Stimulated activated CD8-positive, alpha-beta memory T cell treated with anti-CD3 and anti-CD28 coated beads, Interleukin-12 subunit alpha, Interleukin-12 subunit beta, amount 100 ng/mL, for 4 hours (primary cell): ENCODE measurements around the gene CDH4.

ENCODE experiments used
- DNase-seq: peaks from one replicate; pipeline ENCODE4 v3.0.0-alpha.2; 2020; ENCODE audit warnings: low read depth

CDH4 gene

DNA sequence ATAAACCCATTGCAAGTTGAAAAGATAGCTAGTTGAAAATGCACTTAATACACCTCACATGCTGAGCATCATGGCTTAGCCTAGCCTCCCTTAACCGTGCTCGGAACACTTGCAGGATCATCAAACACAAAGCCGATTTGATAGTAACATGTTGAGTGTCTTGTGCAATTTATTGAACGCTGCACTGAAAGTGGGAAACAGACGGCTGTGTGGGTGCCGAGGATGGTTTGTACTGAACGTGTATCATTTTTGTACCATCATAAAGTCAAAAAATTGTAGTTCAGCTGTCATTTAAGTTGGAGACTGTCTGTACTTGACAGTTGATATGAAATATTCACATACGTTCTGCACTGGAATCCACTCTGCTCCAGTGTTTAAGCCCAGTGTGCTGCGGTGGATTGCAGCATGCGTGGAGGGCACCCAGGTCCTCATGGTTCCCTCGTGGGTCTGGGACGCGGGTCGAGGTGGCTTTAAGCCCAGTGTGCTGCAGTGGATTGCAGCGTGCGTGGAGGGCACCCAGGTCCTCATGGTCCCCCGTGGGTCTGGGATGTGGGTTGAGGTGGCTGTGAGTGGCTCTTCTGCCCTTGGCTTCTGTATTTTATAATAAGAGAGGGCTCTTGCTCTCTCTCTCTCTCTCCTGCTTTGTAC is 77.0 kb downstream of the CDH4 start:
- no peak for DNase-seq

DNA sequence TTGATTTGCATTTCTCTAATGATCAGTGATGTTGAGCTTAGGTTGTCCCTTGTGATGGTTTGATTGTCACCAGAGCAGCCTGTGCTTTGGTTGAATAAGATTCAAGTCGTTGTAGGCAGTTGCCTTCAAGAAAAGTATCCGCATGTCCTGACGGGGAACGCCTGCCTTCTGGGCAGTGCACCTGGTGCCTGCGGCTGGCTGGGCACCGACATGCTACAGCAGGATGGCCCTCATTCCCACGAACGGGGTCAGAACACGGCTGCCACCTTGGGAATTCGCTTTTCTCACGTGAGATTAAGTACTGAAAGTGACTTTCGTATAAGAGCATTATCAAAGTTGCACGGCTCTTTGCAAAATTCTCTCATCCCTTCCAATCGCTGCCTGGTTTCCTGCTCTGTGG is 78.4 kb downstream of the CDH4 start:
- DNase-seq: no peak

DNA sequence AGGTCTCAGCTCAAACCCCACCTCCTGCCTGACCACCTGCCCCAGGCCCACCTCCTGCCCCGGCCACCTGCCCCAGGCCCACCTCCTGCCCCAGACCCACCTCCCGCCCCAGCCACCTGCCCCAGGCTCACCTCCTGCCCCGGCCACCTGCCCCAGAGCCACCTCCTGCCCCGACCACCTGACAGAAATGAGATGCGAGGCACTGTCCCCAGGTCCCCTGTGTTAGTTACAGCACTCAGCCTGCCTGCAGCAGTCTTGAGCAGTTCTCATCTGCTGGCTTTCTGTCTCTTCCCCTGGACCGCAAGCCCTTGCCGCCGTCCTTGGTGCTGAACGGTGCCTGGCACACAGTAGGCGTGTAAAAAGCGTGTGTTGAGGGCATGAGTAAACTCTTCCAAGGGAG is 79.5 kb downstream of the CDH4 start:
- DNase-seq: no peak

DNA sequence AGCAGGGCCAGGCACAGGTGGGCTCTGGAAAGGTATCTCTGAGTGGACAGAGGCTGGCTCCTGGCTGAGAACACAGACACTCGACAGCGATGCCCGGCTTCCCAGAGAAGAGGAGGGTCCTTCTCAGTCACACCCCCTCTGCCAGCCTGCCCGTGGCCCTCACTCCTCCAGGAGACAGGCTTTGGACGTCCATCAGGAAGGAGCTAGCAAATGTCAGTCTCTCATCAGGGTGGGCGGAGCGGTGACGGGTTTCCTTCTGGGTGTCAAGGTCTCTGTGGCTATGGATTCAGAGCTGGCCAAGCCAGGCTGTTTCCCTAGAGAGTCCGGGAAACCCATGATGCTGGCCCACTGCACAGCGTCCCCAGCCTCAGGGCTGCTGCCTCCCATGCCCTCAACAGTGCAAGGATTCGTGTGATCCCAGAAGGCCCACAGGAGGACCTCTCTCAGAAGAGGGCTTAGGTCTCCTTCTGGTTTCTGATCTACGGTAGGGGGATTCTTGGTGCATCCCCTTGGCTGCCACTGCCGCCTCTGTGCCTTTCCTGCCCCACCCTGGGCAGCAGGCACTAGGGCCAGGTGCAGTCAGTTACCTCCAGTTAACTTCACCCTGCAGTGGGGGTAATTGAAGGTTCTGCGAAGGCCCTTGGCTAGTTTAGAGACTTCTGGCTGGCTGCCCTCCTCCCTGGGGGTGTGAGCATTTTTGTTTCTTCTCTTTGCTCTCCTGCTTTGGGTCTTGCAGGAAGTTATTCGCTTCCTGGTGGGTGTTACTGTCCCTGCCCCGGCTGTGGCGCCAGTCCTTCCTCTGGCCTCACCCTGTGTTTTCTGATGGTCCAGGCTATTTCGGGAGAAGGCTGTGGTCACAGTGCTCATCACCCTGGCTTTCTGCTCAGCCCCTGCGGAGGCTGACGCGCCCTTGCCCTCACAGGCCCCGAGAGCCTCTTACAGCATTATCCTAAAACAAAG is 80.2 kb downstream of the CDH4 start:
- DNase-seq: no peak

DNA sequence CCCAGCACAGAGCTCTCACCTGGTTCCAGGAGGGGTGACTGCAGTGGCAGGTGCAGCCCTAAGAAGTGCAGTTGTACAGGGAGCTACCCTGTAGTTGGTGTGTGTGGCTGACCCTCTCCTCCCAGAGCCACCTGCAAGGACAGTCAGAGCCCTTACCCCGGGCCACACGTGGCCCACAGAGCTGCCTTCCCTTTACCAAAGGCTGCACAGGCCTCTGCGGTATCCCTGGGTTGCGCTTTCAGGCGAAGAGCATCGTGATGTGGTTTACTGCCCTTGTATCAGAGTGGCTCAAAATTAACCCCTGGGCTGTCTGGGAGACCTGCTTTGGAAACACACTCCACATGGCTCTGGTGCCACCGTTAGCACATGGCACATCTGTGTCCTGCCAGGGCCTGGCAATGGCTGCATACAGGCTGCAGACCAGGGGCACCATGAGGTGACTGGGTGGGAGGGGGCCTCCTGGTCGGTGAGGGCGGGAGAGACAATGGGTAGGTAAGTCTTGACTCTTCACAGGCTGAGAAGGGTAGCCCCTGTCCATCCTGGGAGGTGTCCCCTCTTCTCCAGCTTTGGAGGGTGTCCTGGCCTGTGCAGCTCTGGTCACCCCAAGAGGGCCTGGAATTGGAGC is 81.5 kb downstream of the CDH4 start:
- DNase-seq: no peak

DNA sequence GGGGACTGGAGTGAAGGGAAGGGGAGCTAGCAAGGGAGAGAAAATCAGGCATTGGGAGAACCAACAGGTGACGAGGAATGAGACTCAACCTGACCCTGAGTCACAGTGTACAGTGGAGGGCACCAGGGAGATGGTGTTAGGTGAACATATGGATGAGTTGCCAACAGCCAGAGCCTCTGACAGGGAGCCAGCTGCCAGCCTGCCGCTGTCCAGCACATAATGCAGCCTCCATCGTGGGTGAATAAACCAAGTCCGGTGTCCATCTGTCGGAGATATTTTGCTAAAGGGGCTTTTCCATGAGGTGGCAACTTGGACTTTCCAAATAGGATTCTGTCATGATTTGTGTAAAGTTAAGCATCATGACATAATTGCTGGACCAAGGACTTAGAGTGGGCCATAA is 88.1 kb downstream of the CDH4 start:
- DNase-seq: no peak

DNA sequence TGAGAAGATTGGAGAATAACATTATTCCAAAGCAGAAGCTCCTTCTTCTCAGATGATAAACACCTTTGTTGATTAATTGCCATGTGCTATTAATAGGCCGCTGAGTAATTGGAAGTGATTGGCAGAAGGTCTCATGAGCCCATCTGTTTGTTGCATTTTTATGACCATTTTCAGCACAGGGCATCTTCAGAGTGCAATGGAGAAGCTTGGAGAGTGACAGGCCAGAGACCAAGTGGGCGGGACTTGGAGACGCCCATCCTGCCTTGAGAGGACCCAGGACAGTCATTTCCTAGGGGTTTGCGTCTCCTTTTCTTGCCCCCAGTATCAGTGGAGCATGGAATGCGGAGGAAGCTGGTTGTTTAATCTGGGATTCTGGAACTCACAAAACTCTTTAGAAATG is 89.5 kb downstream of the CDH4 start:
- DNase-seq: no peak

DNA sequence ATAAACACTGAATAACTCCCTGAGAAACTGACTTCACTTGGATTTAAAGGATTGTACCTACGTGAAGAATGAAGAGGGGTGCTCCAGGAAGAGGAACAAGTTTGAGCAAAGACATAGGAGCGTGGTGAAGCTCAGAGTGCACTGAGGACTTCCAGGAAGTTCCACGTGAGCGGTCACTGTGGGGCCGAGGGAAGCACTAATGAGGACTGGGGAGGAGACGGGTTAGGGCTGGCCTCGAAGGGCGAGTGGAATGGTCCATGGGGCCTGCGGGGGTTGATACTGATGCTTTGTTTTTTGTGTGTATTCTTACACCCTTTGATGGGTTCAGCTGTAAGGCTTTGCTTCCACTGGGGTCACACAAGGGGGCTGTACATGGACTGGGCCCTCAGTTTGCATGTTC is 91.9 kb downstream of the CDH4 start:
- no peak for DNase-seq

DNA sequence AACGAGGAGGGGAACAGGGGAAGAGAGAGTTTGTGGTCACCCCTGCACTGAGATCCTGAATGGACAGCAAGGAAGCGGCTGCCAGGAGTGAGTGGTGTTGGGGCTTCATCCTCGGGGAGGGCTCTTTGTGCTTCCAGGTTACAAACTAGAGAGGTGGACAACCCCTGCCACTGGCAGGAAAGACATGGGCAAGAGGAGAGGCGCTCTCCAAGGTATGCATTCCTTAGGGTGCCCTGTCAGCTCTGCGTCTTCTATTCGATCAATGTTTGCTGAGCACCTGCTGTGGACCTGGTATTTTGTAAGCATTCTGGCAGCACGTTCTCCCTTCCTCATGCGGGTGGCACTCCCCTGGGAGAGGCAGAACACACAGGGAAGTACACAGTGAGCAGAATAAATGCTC is 93.6 kb downstream of the CDH4 start:
- no peak for DNase-seq

DNA sequence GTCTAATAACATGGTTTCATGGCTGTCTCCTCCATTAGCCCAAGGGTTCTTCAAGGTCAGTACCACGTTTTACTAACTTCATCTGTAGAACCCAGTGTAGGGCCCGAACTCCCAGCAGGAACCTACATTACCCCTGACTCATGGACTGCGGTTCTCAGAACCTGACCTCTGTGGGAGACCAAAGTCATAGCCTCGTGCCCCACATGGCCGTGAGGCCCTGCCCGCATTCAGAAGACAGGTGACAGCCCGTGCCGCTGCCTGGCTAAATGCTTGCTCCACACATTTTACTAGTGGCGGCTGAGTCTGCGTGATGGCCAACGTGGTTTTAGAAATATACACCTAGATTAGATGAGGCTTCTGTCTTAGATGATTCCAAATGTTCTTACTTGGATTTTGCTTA is 94.9 kb downstream of the CDH4 start:
- DNase-seq: no peak

DNA sequence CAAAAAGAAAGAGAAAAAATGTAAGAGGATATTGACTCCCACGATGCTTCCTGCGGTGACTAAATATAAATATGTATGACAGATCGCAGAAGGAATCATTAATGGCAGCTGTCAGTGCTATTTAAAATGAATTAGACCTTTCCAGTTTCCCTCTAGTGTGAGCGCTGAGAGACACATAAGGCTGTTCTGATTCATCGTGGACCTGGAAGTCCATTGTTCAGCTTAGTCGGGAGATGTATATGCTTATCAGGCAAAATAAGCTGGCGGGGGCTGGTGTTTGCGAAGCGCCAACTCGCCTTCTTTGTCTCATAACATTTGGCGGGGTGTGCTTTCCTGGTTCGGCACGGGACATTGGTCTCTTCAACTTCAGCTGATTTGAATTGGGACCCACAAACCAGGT is 95.4 kb downstream of the CDH4 start:
- DNase-seq: no peak

DNA sequence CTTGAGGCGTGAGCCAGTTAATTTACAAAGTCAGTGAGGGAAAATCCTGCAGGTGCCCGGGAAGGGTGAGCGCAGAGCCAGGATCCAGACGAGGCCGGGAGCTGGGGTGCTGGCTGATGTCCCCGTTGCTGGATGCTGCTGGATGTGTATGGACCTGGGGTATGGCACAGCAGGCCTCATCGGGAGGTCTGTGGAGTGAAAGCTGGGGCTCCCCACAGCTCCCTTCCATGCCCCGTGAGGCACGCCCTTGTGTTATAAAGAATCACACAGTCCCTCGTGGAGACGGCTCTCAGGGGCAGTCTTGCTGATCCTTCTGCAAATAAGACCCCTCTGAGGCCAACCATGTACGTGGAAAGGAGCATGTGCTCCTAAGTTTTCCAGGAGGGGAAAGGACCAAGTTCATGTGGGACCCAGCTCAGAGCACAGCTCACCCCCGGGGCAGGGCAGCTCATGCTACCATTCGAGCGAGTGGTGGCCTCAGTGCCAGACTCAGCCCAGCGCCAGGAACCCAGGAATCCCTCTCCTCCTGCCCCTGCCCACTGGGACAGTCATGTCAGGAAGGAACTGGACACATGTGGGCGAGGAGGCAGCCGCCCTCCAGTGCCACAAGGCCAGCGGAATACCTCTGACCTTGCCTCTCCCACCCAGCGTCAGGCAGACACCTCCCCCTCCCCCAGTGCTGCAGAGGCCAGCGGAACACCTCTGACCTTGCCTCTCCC is 97.5 kb downstream of the CDH4 start:
- DNase-seq: no peak

DNA sequence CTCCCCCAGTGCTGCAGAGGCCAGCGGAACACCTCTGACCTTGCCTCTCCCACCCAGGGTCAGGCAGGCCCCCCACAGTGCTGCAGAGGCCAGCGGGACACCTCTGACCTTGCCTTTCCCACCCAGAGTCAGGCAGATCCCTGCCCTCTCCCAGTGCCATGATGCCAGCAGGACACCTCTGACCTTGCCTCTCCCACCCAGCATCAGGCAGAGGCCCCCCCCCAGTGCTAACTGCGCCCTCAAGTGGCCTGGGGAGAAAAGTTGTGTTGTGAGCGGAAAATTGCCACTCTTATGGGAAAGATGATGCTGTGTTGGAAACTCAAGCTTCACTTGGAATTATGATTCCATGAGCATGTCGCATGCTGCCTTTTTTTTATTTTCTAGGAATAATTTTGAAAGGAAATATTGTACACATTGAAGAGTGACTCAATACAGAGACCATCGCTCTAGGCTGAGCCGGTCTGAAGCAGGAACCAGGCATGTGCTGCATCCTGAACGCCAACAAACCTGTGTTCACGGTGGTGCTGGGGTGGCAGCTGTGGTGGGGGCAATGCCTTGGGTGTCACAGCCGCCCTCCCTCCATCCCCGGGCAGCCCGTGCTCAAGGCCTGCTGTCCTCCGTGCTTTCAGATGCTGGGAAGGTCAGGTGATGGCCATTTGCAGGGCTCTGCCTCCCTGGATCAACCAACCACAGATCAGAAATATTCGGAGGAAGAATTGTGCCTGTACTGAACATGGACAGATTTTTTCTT is 98.6 kb downstream of the CDH4 start:
- no peak for DNase-seq

DNA sequence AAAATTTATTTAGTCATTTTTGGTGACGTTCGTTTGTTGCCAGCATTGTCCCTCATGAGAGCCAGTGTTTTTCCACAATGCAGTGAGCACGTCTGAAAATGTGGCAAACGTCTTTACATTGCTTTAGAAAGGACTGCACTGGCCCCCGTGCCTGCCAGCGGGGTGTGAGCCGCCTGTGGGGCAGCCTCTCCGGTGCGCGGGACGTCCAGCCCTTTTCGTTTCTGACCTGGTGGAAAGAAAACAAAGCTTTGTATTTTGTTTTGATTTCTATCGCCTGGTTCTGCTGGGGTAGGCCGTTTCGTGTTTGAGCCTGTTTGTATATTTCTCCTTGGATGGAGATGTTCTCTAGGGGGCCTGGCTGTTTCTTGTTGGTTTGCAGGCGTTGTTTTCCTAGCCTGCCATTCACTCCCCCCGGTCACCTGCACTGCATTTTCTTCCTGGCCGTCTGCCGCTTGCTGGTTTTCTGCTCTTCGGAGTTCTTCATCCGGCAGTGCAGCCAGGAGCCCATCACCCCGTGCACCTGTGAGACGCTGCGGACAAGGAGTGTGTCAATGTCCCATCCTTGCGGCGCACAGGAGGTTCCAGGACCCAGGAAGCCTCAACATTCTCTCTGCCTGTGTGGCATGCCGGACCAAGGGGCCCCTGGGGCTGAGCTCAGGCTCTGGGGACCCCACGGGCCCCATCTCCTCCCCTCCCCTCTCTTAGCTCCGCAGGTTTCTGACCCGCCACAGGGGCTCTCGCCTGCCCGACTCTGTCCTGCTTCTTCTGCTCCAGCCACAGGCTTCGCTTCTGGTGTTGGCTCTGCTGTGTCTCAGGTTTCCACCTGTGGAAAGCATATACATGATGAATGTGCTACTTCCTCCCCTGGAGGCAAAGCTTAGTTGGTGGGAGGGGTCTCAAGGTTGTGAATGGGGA is 100.5 kb downstream of the CDH4 start:
- no peak for DNase-seq

DNA sequence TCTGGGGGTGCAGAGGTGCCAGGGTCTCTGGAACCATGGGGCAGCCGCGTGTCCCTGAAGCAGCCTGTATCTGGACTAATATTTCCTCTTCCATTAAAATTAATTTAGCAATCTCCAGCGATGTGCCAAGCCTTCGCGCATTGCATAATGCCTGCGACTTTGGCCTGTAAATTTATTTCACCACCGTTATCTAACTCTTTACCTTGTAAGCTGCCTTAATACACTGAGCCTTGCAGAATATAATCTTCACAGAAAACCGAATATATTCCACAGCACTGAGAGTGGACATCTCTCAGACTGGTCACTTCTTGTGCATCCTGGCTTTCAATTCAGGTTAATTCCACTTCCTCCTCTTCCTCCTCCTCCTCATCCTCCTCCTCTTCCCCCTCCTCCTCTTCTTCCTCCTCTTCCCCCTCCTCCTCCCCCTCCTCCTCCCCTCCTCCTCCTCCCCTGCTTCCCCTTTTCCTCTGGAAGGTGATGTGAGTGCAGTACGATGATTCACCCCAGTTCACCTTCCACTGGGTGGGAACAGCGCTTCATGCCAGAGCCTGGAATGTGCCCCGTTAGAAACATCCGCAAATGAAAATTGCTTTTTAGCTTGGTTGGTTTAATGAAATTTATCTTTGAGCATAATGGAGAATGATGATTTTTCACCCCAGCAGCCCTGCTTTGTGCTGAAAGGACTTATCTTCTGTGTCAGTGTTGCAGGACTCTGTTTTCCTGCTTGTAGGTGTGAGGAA is 101.4 kb downstream of the CDH4 start:
- DNase-seq: no peak

DNA sequence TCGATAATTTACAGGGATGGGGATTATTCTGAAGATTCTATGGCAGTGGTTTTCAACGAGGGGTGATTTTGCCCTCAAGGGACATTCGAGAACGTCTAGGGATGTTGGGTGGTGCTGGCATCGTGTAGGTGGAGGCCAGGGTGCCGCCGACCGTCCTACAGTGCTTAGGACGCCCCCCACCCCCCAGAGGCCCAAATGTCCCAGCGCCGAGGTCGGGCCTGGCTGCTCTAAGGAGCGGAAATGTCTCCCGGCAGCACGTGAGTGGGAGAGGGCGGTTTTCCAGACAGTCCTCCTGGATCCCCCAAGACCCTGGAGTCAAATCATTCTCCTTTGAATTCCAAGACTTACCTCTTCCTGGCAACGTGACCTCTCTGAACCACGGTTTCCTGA is 101.9 kb downstream of the CDH4 start:
- no peak for DNase-seq

DNA sequence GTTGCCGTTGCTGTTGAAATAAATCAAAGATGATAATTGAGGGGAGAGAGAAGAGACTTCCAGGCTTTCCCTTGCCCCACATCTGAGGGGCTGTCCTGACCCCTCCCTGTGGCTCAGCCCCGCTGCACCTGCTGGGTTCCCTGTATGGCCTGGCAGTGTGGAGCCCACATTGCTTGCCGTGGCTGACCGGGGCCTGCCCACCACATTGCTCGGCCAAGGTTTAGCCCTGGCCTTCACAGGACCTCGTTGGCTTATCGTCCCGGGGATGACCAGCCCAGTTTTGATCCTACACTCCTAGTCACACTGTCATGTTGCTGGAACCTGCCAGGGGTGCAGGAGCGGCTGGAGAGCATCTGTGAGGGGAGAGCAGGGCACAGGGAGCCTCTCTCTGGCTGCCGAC is 102.4 kb downstream of the CDH4 start:
- no peak for DNase-seq

DNA sequence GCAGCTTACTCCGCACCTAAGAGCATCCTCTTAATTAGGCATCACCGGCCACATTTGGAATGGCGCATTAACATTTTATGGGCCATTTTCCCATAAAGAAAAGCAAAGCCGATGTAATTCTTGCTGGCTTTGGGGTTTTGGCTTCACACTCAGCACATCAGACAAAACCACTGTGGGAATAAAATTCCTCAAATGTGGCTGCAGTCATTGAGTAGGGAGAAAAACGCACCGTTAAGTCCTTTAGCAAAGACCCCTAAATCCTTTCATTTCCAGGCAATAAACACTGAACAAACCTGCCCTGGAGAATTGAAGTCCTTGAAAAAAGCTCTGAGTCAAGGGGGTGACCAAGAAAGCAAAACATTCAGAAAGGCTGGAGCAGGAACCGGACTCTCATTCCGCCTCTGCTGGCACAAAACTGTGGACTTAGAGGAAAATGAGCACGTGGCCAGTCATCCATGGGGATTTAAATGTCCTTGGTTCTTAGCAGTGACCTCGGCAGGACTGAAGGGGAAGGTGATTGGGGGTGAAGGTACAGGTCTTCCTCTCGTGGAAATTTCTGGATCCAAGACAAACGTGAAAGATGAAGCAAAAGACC is 102.9 kb downstream of the CDH4 start:
- no peak for DNase-seq

DNA sequence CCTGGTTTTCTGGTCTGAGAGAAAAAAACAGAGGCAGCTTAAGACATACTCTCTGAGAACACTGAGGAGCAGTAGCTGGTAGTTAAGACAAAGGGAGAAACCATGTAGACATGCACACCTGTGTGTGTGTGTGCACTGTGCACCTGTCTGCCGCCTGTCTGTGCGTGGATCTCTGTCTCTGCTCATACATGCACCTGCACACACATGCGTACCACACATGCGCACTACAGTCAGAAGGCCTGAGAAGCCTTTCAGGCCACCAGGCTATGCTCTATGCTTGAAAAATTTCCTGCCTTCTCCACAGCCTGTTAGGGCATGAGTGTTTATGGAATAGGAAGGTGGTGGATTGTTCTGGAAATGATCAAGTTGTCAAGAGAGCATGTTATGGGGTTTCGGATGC is 103.5 kb downstream of the CDH4 start:
- DNase-seq: no peak

DNA sequence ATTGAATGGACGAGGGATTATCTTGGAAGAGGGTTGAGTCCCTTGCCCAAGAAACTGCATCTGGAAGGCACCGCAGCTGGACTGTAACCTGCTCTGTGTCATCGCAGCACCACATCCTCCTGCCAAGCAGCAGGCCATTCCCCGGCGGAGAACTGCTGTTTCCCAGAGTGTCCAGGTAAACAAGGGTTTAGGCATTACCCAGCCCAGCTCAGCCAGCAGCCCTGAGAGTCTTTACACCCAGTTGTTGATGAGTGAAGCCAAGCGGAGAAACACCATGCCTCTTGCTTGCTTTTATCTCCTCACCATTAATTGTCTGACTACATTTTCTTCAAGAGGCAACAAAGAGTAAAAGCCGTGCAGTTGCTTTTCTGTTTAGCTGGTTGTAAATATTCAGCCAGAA is 104.1 kb downstream of the CDH4 start:
- no peak for DNase-seq
